Liver (tissue), 9 donors: ENCODE results near the gene HHIPL1. TPM values are rescaled to one million over a fixed set of nuclear protein-coding genes. Genes with fewer than 3 reads are reported as not detected.

ENCODE experiments used
- DNase-seq: peaks from one replicate; pipeline ENCODE4 v3.0.0-alpha.2; 2017; ENCODE audit warnings: low spot score
- H3K27ac ChIP-seq, 2 donors: one replicate each; pipeline ENCODE4 v1.7.0; 2013; ENCODE audit warnings: inconsistent platforms in 2 of 2, low read length in 2 of 2, control low read depth in 1 of 2, low read depth in 1 of 2, mild to moderate bottlenecking in 1 of 2
- H3K27me3 ChIP-seq, 4 donors: one replicate each; pipeline versions ENCODE4 v1.6.1 to v1.7.0; 2013; ENCODE audit warnings: low read length in 3 of 4, inconsistent platforms in 1 of 4, mild to moderate bottlenecking in 1 of 4, moderate library complexity in 1 of 4; ENCODE audit not compliant: control insufficient read depth in 4 of 4, insufficient read depth in 4 of 4
- H3K36me3 ChIP-seq, 4 donors: one replicate each; pipeline versions ENCODE4 v1.6.1 to v1.7.0; 2013; ENCODE audit warnings: low read length in 3 of 4, mild to moderate bottlenecking in 3 of 4, low read depth in 1 of 4, moderate library complexity in 1 of 4; ENCODE audit not compliant: control insufficient read depth in 4 of 4, insufficient read depth in 3 of 4
- H3K4me1 ChIP-seq, 4 donors: one replicate each; pipeline versions ENCODE4 v1.6.1 to v1.7.0; 2013; ENCODE audit warnings: low read length in 3 of 4, mild to moderate bottlenecking in 3 of 4, moderate library complexity in 1 of 4; ENCODE audit not compliant: control insufficient read depth in 4 of 4, insufficient read depth in 4 of 4
- H3K4me3 ChIP-seq, 3 donors: one replicate each; pipeline versions ENCODE4 v1.6.1 to v1.7.0; 2013; ENCODE audit warnings: low read length in 3 of 3, control low read depth in 1 of 3, low read depth in 1 of 3, mild to moderate bottlenecking in 1 of 3
- H3K9ac ChIP-seq, 2 donors: one replicate each; pipeline ENCODE4 v1.7.0; 2013; ENCODE audit warnings: low read length in 2 of 2, mild to moderate bottlenecking in 2 of 2, moderate library complexity in 2 of 2, control low read depth in 1 of 2, low read depth in 1 of 2
- H3K9me3 ChIP-seq, 4 donors: one replicate each; pipeline versions ENCODE4 v1.6.1 to v1.7.0; 2013; ENCODE audit warnings: low read length in 3 of 4; ENCODE audit not compliant: control insufficient read depth in 4 of 4
- ATF3 ChIP-seq: IDR thresholded peaks from 2 replicates; pipeline ENCODE4 v1.6.1; 2016; ENCODE audit warnings: antibody characterized with exemption
- EGR1 ChIP-seq, 2 donors: IDR thresholded peaks; 2 replicates each; pipeline ENCODE4 v1.6.1; 2016 to 2018; ENCODE audit warnings: antibody characterized with exemption in 2 of 2, low read depth in 2 of 2
- FOXA1 ChIP-seq: IDR thresholded peaks from 2 replicates; pipeline ENCODE4 v1.6.1; 2016; ENCODE audit warnings: antibody characterized with exemption
- FOXA2 ChIP-seq: IDR thresholded peaks from 2 replicates; pipeline ENCODE4 v1.6.1; 2016; ENCODE audit warnings: antibody characterized with exemption
- GABPA ChIP-seq, 2 donors: IDR thresholded peaks in 1 of 2; conservative IDR thresholded peaks in 1 of 2; 2 replicates each; pipeline ENCODE4 v1.6.1; 2016; ENCODE audit warnings: antibody characterized with exemption in 2 of 2, mild to moderate bottlenecking in 1 of 2, moderate library complexity in 1 of 2
- HNF4A ChIP-seq, 2 donors: conservative IDR thresholded peaks; 2 replicates each; pipeline ENCODE4 v1.6.1; 2016; ENCODE audit warnings: antibody characterized with exemption in 2 of 2, mild to moderate bottlenecking in 2 of 2
- HNF4G ChIP-seq: IDR thresholded peaks from 2 replicates; pipeline ENCODE4 v1.6.1; 2016; ENCODE audit warnings: antibody characterized with exemption
- JUND ChIP-seq, 2 donors: IDR thresholded peaks; 2 replicates each; pipeline ENCODE4 v1.6.1; 2016; ENCODE audit warnings: antibody characterized with exemption in 2 of 2
- NR2F2 ChIP-seq: IDR thresholded peaks from 2 replicates; pipeline ENCODE4 v1.6.1; 2016; ENCODE audit warnings: antibody characterized with exemption
- RAD21 ChIP-seq, 2 donors: IDR thresholded peaks; 2 replicates each; pipeline ENCODE4 v1.6.1; 2016; ENCODE audit warnings: antibody characterized with exemption in 2 of 2, mild to moderate bottlenecking in 2 of 2
- RXRA ChIP-seq, 2 donors: IDR thresholded peaks; 2 replicates each; pipeline ENCODE4 v1.6.1; 2017 to 2018; ENCODE audit warnings: antibody characterized with exemption in 2 of 2, mild to moderate bottlenecking in 1 of 2
- SP1 ChIP-seq: IDR thresholded peaks from 2 replicates; pipeline ENCODE4 v1.6.1; 2018; ENCODE audit warnings: antibody characterized with exemption, mild to moderate bottlenecking
- TAF1 ChIP-seq: conservative IDR thresholded peaks from 2 replicates; pipeline ENCODE4 v1.6.1; 2016; ENCODE audit warnings: antibody characterized with exemption, mild to moderate bottlenecking
- YY1 ChIP-seq: IDR thresholded peaks from 2 replicates; pipeline ENCODE4 v1.6.1; 2016; ENCODE audit warnings: antibody characterized with exemption, mild to moderate bottlenecking
- WGBS: extraction: QIAGEN DNeasy Blood & Tissue Kit; methylation state at CpG from one replicate; pipeline ENCODE4 v1.1.7; 2013; 5-methylcytosine and 5-hydroxymethylcytosine counted together
- polyA plus RNA-seq, 2 donors: library from polyadenylated mRNA; stranded (reverse) in 1 of 2; unstranded in 1 of 2; fragments of 200-250 nt in 1 of 2; fragments of >200 nt in 1 of 2; fragmentation: Nextera tagmentation in 1 of 2; extraction: Ambion mirVana in 1 of 2; gene quantifications; one replicate each; pipeline versions ENCODE4 v1.2.1 to v1.2.3, GENCODE V29; 2013 to 2015
- total RNA-seq, 2 donors: library from RNA; depleted of rRNA; stranded (reverse); fragments of >200 nt; gene quantifications; one replicate each; pipeline ENCODE4 v1.2.3, GENCODE V29; 2014
- TF ChIP-seq, protein P1 (sequence below): fragments of 150-350 bp; IDR thresholded peaks from 2 replicates; pipeline ENCODE4 v1.5.1; 2017; ENCODE audit warnings: improper control_type of control experiment, low read depth, low read length; ENCODE audit not compliant: missing input control
- TF ChIP-seq, protein P2 (sequence below): IDR thresholded peaks from 2 replicates; pipeline ENCODE4 v1.6.1; 2016; ENCODE audit warnings: antibody characterized with exemption, mild to moderate bottlenecking
- TF ChIP-seq, protein P3 (sequence below): IDR thresholded peaks from 2 replicates; pipeline ENCODE4 v1.6.1; 2016; ENCODE audit warnings: antibody characterized with exemption
- TF ChIP-seq, protein P4 (sequence below): IDR thresholded peaks from 2 replicates; pipeline ENCODE4 v1.6.1; 2016; ENCODE audit warnings: antibody characterized with exemption
- donor health status: healthy.
- donor health status: healthy.
- donor health status: healthy.
- donor health status: healthy.
- donor health status: healthy.

Gene HHIPL1
- total and polyA plus RNA-seq, 4 donors, result 0.96 to 1.7 (median 1.0) TPM

DNA sequence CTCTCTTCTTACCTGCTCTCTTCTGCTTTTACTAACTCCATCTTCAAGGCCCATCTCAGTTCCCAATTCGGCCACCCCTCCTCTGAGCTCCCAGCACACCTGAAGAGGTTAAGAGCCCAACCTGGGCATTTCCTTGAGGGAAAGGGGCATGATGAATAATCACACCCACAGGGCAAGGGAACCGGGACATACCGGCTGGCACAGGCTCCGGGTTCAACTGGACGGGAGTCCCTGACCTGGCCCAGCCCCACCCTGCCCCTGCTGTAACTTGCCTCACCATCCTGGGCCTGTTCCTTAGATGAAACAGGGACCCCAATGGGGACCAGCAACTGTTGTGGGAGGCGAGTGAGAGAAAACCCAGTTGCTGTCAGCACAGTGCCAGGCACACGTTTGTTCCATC, 49.4 kb upstream of the HHIPL1 start:
- H3K27ac ChIP-seq, result peak overlapping the region in 1 of 2 donors; percentile 13
- H3K27me3 ChIP-seq, result no peaks in the 10 kb centered on the region
- H3K4me1 ChIP-seq, result peaks cover 36 to 70% (median 50%) of the 10 kb centered on the region in 4 donors
- DNase-seq, result no peak
- no peak for TF ChIP-seq JUND (IDR thresholded peaks at IDR 0.05)
- TF ChIP-seq HNF4G, result no peak
- no peak for TF ChIP-seq GABPA (IDR thresholded peaks at IDR 0.05 in 1 of 2, conservative IDR thresholded peaks at IDR 0.05 in 1 of 2)
- TF ChIP-seq ATF3, result no peak
- TF ChIP-seq TAF1, result no peak
- no peak for TF ChIP-seq FOXA1
- TF ChIP-seq RAD21 (IDR thresholded peaks at IDR 0.05), result no peak
- TF ChIP-seq RXRA (IDR thresholded peaks at IDR 0.05), result no peak
- TF ChIP-seq HNF4A (conservative IDR thresholded peaks at IDR 0.05), result no peak
- no peak for TF ChIP-seq YY1
- TF ChIP-seq NR2F2, result no peak
- TF ChIP-seq, protein P1, sequence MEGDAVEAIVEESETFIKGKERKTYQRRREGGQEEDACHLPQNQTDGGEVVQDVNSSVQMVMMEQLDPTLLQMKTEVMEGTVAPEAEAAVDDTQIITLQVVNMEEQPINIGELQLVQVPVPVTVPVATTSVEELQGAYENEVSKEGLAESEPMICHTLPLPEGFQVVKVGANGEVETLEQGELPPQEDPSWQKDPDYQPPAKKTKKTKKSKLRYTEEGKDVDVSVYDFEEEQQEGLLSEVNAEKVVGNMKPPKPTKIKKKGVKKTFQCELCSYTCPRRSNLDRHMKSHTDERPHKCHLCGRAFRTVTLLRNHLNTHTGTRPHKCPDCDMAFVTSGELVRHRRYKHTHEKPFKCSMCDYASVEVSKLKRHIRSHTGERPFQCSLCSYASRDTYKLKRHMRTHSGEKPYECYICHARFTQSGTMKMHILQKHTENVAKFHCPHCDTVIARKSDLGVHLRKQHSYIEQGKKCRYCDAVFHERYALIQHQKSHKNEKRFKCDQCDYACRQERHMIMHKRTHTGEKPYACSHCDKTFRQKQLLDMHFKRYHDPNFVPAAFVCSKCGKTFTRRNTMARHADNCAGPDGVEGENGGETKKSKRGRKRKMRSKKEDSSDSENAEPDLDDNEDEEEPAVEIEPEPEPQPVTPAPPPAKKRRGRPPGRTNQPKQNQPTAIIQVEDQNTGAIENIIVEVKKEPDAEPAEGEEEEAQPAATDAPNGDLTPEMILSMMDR, result no peak
- TF ChIP-seq, protein P2, sequence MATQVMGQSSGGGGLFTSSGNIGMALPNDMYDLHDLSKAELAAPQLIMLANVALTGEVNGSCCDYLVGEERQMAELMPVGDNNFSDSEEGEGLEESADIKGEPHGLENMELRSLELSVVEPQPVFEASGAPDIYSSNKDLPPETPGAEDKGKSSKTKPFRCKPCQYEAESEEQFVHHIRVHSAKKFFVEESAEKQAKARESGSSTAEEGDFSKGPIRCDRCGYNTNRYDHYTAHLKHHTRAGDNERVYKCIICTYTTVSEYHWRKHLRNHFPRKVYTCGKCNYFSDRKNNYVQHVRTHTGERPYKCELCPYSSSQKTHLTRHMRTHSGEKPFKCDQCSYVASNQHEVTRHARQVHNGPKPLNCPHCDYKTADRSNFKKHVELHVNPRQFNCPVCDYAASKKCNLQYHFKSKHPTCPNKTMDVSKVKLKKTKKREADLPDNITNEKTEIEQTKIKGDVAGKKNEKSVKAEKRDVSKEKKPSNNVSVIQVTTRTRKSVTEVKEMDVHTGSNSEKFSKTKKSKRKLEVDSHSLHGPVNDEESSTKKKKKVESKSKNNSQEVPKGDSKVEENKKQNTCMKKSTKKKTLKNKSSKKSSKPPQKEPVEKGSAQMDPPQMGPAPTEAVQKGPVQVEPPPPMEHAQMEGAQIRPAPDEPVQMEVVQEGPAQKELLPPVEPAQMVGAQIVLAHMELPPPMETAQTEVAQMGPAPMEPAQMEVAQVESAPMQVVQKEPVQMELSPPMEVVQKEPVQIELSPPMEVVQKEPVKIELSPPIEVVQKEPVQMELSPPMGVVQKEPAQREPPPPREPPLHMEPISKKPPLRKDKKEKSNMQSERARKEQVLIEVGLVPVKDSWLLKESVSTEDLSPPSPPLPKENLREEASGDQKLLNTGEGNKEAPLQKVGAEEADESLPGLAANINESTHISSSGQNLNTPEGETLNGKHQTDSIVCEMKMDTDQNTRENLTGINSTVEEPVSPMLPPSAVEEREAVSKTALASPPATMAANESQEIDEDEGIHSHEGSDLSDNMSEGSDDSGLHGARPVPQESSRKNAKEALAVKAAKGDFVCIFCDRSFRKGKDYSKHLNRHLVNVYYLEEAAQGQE, result no peak
- TF ChIP-seq FOXA2, result no peak
- TF ChIP-seq, protein P3, sequence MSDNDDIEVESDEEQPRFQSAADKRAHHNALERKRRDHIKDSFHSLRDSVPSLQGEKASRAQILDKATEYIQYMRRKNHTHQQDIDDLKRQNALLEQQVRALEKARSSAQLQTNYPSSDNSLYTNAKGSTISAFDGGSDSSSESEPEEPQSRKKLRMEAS, result no peak
- TF ChIP-seq, protein P4, sequence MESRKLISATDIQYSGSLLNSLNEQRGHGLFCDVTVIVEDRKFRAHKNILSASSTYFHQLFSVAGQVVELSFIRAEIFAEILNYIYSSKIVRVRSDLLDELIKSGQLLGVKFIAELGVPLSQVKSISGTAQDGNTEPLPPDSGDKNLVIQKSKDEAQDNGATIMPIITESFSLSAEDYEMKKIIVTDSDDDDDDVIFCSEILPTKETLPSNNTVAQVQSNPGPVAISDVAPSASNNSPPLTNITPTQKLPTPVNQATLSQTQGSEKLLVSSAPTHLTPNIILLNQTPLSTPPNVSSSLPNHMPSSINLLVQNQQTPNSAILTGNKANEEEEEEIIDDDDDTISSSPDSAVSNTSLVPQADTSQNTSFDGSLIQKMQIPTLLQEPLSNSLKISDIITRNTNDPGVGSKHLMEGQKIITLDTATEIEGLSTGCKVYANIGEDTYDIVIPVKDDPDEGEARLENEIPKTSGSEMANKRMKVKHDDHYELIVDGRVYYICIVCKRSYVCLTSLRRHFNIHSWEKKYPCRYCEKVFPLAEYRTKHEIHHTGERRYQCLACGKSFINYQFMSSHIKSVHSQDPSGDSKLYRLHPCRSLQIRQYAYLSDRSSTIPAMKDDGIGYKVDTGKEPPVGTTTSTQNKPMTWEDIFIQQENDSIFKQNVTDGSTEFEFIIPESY, result no peak
- no peak for TF ChIP-seq EGR1 (IDR thresholded peaks at IDR 0.05; ENCODE audit: low read depth in 2 of 2)
- TF ChIP-seq SP1, result no peak
- no peaks in the 10 kb centered on the region for H3K9me3 ChIP-seq
- H3K9ac ChIP-seq, result no peak overlapping the region
- H3K36me3 ChIP-seq, result no peaks in the 10 kb centered on the region
- no peak overlapping the region for H3K4me3 ChIP-seq
- WGBS, result 72% methylated on average over 7 of the region's 7 CpGs
